HEK293 (cell line): Measurements from ENCODE around the gene PLCB3.

Experiments
- GLIS1 ChIP-seq: fragments of 450-650 bp; formaldehyde crosslinking; IDR thresholded peaks from 2 replicates; pipeline ENCODE4 v1.5.1; 2016; ENCODE audit warnings: missing biosample characterization, missing genetic modification characterization
- KLF1 ChIP-seq: fragments of 450-650 bp; formaldehyde crosslinking; IDR thresholded peaks from 2 replicates; pipeline ENCODE4 v1.5.1; 2016; ENCODE audit warnings: missing biosample characterization, missing genetic modification characterization
- SETDB1 ChIP-seq: IDR thresholded peaks from one replicate; pipeline ENCODE4 v1.6.1; 2017; ENCODE audit warnings: mild to moderate bottlenecking, low read length, moderate library complexity, mixed read lengths; ENCODE audit not compliant: insufficient read length
- ZBTB1 ChIP-seq: fragments of 450-650 bp; formaldehyde crosslinking; IDR thresholded peaks from 2 replicates; pipeline ENCODE4 v1.5.1; 2016; ENCODE audit warnings: missing biosample characterization, missing genetic modification characterization
- ZBTB17 ChIP-seq: fragments of 450-650 bp; formaldehyde crosslinking; IDR thresholded peaks from 2 replicates; pipeline ENCODE4 v1.5.1; 2016; ENCODE audit warnings: missing biosample characterization, missing genetic modification characterization
- ZBTB48 ChIP-seq: fragments of 450-650 bp; formaldehyde crosslinking; IDR thresholded peaks from 2 replicates; pipeline ENCODE4 v1.5.1; 2016; ENCODE audit warnings: missing biosample characterization, missing genetic modification characterization
- ZBTB7A ChIP-seq: fragments of 450-650 bp; formaldehyde crosslinking; IDR thresholded peaks from 2 replicates; pipeline ENCODE4 v1.5.1; 2016; ENCODE audit warnings: low read depth, missing biosample characterization, missing genetic modification characterization
- ZBTB8A ChIP-seq: fragments of 450-650 bp; formaldehyde crosslinking; IDR thresholded peaks from 2 replicates; pipeline ENCODE4 v1.5.1; 2016; ENCODE audit warnings: missing biosample characterization, missing genetic modification characterization
- ZEB2 ChIP-seq: fragments of 450-650 bp; formaldehyde crosslinking; IDR thresholded peaks from 2 replicates; pipeline ENCODE4 v1.5.1; 2016; ENCODE audit warnings: missing biosample characterization, missing genetic modification characterization
- ZIC2 ChIP-seq: fragments of 450-650 bp; formaldehyde crosslinking; IDR thresholded peaks from 2 replicates; pipeline ENCODE4 v1.5.1; 2016; ENCODE audit warnings: missing biosample characterization, missing genetic modification characterization
- ZNF274 ChIP-seq, 2 experiments: fragments of 200-500 bp in 1 of 2; fragments of 450-650 bp in 1 of 2; sonication (Bioruptor generic) in 1 of 2; formaldehyde crosslinking in 1 of 2; IDR thresholded peaks; 2 replicates each; pipeline versions ENCODE4 v1.5.1 to v1.6.1; 2014 to 2016; ENCODE audit warnings: borderline replicate concordance in 1 of 2, inconsistent platforms in 1 of 2, low read length in 1 of 2, missing biosample characterization in 1 of 2, missing genetic modification characterization in 1 of 2
- ZNF555 ChIP-seq: fragments of 450-650 bp; formaldehyde crosslinking; conservative IDR thresholded peaks from 2 replicates; pipeline ENCODE4 v1.5.1; 2017; ENCODE audit warnings: missing biosample characterization, mild to moderate bottlenecking, missing genetic modification characterization, inconsistent platforms
- ZNF558 ChIP-seq: fragments of 450-650 bp; formaldehyde crosslinking; IDR thresholded peaks from 2 replicates; pipeline ENCODE4 v1.5.1; 2016; ENCODE audit warnings: missing biosample characterization, missing genetic modification characterization
- ZNF600 ChIP-seq: fragments of 450-650 bp; formaldehyde crosslinking; IDR thresholded peaks from 2 replicates; pipeline ENCODE4 v1.5.1; 2016; ENCODE audit warnings: missing biosample characterization, missing genetic modification characterization
- ZNF610 ChIP-seq: fragments of 450-650 bp; formaldehyde crosslinking; IDR thresholded peaks from 2 replicates; pipeline ENCODE4 v1.5.1; 2016; ENCODE audit warnings: missing biosample characterization, missing genetic modification characterization, borderline replicate concordance
- ZNF768 ChIP-seq: fragments of 450-650 bp; formaldehyde crosslinking; IDR thresholded peaks from 2 replicates; pipeline ENCODE4 v1.5.1; 2018; ENCODE audit warnings: missing biosample characterization, mild to moderate bottlenecking, missing genetic modification characterization
- ZNF791 ChIP-seq: fragments of 450-650 bp; formaldehyde crosslinking; IDR thresholded peaks from 2 replicates; pipeline ENCODE4 v1.5.1; 2016; ENCODE audit warnings: missing biosample characterization, missing genetic modification characterization
- ZSCAN16 ChIP-seq: fragments of 450-650 bp; formaldehyde crosslinking; IDR thresholded peaks from 2 replicates; pipeline ENCODE4 v1.5.1; 2016; ENCODE audit warnings: missing biosample characterization, missing genetic modification characterization
- TF ChIP-seq, protein P1 (sequence below): fragments of 450-650 bp; formaldehyde crosslinking; IDR thresholded peaks from 2 replicates; pipeline ENCODE4 v1.5.1; 2016; ENCODE audit warnings: missing biosample characterization, missing genetic modification characterization
- TF ChIP-seq, protein P2 (sequence below): fragments of 450-650 bp; formaldehyde crosslinking; IDR thresholded peaks from 2 replicates; pipeline ENCODE4 v1.5.1; 2017; ENCODE audit warnings: missing biosample characterization, mild to moderate bottlenecking, missing genetic modification characterization, moderate library complexity
- TF ChIP-seq, protein P3 (sequence below): fragments of 450-650 bp; formaldehyde crosslinking; IDR thresholded peaks from 2 replicates; pipeline ENCODE4 v1.5.0; 2017; ENCODE audit warnings: missing biosample characterization, missing genetic modification characterization, borderline replicate concordance
- TF ChIP-seq, protein P4 (sequence below): fragments of 450-650 bp; formaldehyde crosslinking; IDR thresholded peaks from 2 replicates; pipeline ENCODE4; 2016; ENCODE audit warnings: missing biosample characterization, missing genetic modification characterization
- TF ChIP-seq, protein P5 (sequence below): fragments of 450-650 bp; formaldehyde crosslinking; conservative IDR thresholded peaks from 2 replicates; pipeline ENCODE4 v1.5.1; 2016; ENCODE audit warnings: low read depth, missing biosample characterization, missing genetic modification characterization
- TF ChIP-seq, protein P6 (sequence below): fragments of 450-650 bp; formaldehyde crosslinking; IDR thresholded peaks from 2 replicates; pipeline ENCODE4 v1.5.1; 2016; ENCODE audit warnings: missing biosample characterization, missing genetic modification characterization, borderline replicate concordance

Gene PLCB3

DNA sequence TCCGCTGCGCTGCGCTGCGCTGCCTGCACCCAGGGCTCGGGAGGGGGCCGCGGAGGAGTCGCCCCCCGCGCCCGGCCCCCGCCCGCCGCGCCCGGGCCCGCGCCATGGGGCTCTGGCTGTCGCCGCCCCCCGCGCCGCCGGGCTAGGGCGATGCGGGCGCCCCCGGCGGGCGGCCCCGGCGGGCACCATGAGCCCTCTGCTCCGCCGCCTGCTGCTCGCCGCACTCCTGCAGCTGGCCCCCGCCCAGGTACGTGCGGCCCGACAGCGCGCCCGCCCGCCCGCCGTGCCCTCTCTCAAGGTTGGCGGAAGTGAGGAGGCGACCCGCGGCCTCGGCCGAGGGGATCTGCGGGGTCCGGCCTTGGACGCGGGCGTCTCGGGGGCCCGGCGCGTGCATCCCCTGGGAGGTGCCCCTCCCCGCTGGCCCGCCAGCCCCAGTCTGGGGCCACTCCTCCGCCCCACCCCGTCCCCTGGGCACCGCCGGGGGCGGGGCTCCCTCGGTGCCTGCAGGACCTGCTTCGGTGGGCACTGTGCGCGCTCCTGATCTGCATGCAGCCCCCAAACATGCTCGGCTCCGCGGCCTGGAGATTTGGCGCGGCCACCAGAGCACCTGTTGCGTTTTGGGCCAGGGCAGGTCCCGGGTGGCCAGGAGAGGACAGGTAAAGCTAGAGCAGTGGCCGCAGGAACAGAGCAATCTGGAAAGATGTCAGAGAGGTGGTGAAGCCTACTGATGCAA, 16.5 kb upstream of the PLCB3 start (continued):
- TF ChIP-seq, protein P1, sequence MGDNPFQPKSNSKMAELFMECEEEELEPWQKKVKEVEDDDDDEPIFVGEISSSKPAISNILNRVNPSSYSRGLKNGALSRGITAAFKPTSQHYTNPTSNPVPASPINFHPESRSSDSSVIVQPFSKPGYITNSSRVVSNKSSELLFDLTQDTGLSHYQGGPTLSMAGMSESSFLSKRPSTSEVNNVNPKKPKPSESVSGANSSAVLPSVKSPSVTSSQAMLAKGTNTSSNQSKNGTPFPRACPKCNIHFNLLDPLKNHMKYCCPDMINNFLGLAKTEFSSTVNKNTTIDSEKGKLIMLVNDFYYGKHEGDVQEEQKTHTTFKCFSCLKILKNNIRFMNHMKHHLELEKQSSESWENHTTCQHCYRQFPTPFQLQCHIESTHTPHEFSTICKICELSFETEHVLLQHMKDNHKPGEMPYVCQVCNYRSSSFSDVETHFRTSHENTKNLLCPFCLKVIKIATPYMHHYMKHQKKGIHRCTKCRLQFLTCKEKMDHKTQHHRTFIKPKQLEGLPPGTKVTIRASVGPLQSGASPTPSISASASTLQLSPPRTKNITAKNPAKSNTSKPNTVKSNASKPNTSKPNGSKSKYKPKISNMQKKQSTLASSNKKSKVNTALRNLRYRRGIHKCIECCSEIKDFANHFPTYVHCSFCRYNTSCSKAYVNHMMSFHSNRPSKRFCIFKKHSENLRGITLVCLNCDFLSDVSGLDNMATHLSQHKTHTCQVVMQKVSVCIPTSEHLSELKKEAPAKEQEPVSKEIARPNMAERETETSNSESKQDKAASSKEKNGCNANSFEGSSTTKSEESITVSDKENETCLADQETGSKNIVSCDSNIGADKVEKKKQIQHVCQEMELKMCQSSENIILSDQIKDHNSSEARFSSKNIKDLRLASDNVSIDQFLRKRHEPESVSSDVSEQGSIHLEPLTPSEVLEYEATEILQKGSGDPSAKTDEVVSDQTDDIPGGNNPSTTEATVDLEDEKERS, result no peak
- TF ChIP-seq ZNF558, result no peak
- TF ChIP-seq, protein P2, sequence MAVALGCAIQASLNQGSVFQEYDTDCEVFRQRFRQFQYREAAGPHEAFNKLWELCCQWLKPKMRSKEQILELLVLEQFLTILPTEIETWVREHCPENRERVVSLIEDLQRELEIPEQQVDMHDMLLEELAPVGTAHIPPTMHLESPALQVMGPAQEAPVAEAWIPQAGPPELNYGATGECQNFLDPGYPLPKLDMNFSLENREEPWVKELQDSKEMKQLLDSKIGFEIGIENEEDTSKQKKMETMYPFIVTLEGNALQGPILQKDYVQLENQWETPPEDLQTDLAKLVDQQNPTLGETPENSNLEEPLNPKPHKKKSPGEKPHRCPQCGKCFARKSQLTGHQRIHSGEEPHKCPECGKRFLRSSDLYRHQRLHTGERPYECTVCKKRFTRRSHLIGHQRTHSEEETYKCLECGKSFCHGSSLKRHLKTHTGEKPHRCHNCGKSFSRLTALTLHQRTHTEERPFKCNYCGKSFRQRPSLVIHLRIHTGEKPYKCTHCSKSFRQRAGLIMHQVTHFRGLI, result no peak
- TF ChIP-seq ZNF768 (tag by site-specific recombination), result no peak
- no peak for TF ChIP-seq ZBTB1
- TF ChIP-seq ZNF791 (tag by site-specific recombination), result no peak
- peak; percentile 90 for TF ChIP-seq ZBTB8A (tag by site-specific recombination)
- no peak for TF ChIP-seq ZNF274 (IDR thresholded peaks at IDR 0.05; ENCODE audit: low read length)
- TF ChIP-seq ZNF274 (tag by site-specific recombination; IDR thresholded peaks at IDR 0.05; ENCODE audit: borderline replicate concordance), result no peak
- TF ChIP-seq GLIS1 (tag by site-specific recombination), result peak; percentile 21; the same call in 1 of the 2 replicates
- peak; percentile 78 for TF ChIP-seq ZIC2 (tag by site-specific recombination)
- TF ChIP-seq SETDB1, result no peak
- no peak for TF ChIP-seq ZNF600 (tag by site-specific recombination)
- TF ChIP-seq ZBTB17 (tag by site-specific recombination), result no peak
- TF ChIP-seq, protein P3, sequence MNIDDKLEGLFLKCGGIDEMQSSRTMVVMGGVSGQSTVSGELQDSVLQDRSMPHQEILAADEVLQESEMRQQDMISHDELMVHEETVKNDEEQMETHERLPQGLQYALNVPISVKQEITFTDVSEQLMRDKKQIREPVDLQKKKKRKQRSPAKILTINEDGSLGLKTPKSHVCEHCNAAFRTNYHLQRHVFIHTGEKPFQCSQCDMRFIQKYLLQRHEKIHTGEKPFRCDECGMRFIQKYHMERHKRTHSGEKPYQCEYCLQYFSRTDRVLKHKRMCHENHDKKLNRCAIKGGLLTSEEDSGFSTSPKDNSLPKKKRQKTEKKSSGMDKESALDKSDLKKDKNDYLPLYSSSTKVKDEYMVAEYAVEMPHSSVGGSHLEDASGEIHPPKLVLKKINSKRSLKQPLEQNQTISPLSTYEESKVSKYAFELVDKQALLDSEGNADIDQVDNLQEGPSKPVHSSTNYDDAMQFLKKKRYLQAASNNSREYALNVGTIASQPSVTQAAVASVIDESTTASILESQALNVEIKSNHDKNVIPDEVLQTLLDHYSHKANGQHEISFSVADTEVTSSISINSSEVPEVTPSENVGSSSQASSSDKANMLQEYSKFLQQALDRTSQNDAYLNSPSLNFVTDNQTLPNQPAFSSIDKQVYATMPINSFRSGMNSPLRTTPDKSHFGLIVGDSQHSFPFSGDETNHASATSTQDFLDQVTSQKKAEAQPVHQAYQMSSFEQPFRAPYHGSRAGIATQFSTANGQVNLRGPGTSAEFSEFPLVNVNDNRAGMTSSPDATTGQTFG, result no peak
- TF ChIP-seq ZBTB7A, result no peak
- TF ChIP-seq, protein P4, sequence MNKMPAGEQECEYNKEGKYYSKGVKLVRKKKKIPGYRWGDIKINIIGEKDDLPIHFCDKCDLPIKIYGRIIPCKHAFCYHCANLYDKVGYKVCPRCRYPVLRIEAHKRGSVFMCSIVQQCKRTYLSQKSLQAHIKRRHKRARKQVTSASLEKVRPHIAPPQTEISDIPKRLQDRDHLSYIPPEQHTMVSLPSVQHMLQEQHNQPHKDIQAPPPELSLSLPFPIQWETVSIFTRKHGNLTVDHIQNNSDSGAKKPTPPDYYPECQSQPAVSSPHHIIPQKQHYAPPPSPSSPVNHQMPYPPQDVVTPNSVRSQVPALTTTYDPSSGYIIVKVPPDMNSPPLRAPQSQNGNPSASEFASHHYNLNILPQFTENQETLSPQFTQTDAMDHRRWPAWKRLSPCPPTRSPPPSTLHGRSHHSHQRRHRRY (tag by site-specific recombination), result no peak
- TF ChIP-seq, protein P5, sequence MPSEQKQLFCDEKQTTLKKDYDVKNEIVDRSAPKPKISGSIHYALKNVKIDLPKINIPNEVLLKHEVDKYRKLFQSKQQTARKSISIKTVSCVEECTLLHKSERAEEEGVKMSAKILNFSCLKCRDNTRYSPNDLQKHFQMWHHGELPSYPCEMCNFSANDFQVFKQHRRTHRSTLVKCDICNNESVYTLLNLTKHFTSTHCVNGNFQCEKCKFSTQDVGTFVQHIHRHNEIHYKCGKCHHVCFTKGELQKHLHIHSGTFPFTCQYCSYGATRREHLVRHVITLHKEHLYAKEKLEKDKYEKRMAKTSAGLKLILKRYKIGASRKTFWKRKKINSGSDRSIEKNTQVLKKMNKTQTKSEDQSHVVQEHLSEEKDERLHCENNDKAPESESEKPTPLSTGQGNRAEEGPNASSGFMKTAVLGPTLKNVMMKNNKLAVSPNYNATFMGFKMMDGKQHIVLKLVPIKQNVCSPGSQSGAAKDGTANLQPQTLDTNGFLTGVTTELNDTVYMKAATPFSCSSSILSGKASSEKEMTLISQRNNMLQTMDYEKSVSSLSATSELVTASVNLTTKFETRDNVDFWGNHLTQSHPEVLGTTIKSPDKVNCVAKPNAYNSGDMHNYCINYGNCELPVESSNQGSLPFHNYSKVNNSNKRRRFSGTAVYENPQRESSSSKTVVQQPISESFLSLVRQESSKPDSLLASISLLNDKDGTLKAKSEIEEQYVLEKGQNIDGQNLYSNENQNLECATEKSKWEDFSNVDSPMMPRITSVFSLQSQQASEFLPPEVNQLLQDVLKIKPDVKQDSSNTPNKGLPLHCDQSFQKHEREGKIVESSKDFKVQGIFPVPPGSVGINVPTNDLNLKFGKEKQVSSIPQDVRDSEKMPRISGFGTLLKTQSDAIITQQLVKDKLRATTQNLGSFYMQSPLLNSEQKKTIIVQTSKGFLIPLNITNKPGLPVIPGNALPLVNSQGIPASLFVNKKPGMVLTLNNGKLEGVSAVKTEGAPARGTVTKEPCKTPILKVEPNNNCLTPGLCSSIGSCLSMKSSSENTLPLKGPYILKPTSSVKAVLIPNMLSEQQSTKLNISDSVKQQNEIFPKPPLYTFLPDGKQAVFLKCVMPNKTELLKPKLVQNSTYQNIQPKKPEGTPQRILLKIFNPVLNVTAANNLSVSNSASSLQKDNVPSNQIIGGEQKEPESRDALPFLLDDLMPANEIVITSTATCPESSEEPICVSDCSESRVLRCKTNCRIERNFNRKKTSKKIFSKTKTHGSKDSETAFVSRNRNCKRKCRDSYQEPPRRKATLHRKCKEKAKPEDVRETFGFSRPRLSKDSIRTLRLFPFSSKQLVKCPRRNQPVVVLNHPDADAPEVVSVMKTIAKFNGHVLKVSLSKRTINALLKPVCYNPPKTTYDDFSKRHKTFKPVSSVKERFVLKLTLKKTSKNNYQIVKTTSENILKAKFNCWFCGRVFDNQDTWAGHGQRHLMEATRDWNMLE (tag by site-specific recombination), result no peak
- TF ChIP-seq ZEB2, result no peak
- no peak for TF ChIP-seq ZNF555 (tag by site-specific recombination)
- peak; percentile 84 for TF ChIP-seq KLF1 (tag by site-specific recombination)
- TF ChIP-seq, protein P6, sequence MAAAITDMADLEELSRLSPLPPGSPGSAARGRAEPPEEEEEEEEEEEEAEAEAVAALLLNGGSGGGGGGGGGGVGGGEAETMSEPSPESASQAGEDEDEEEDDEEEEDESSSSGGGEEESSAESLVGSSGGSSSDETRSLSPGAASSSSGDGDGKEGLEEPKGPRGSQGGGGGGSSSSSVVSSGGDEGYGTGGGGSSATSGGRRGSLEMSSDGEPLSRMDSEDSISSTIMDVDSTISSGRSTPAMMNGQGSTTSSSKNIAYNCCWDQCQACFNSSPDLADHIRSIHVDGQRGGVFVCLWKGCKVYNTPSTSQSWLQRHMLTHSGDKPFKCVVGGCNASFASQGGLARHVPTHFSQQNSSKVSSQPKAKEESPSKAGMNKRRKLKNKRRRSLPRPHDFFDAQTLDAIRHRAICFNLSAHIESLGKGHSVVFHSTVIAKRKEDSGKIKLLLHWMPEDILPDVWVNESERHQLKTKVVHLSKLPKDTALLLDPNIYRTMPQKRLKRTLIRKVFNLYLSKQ (tag by site-specific recombination), result no peak
- TF ChIP-seq ZBTB48 (tag by site-specific recombination), result no peak
- TF ChIP-seq ZNF610 (tag by site-specific recombination), result no peak
- no peak for TF ChIP-seq ZSCAN16 (tag by site-specific recombination)
